Measurements from ENCODE around the gene GRM1.
A peak's percentile ranks its signal among the peaks of the same experiment; 100 is the strongest.

GRM1 gene

GRCh38 chr6:146364816-146365594 lies 336.1 kb downstream of the GRM1 start:
- no peak for DNase-seq

- no peak for DNase-seq
These were observed 338.2 kb downstream of the GRM1 start for GRCh38 chr6:146367061-146367460.

- no peak for DNase-seq
These were observed 341.0 kb downstream of the GRM1 start for GRCh38 chr6:146369866-146370265.

GRCh38 chr6:146381486-146381885 lies 352.6 kb downstream of the GRM1 start:
- DNase-seq = no peak

GRCh38 chr6:146388736-146389364 lies 360.0 kb downstream of the GRM1 start:
- no peak for DNase-seq

- no peak for DNase-seq
These were observed 360.9 kb downstream of the GRM1 start for GRCh38 chr6:146389740-146390139.

GRCh38 chr6:146397638-146398037 lies 368.8 kb downstream of the GRM1 start:
- DNase-seq = no peak

GRCh38 chr6:146402476-146402875 lies 373.6 kb downstream of the GRM1 start:
- DNase-seq = peak in 2 of 58 donors; percentile 7 to 11

GRCh38 chr6:146408583-146408982 lies 379.7 kb downstream of the GRM1 start:
- DNase-seq = no peak

- no peak for DNase-seq
These were observed 382.2 kb downstream of the GRM1 start for GRCh38 chr6:146410851-146411595.

GRCh38 chr6:146419576-146419975 lies 390.7 kb downstream of the GRM1 start:
- DNase-seq = no peak

- DNase-seq = no peak
These were observed 391.4 kb downstream of the GRM1 start for GRCh38 chr6:146420255-146420654.

GRCh38 chr6:146422789-146423375 lies 394.0 kb downstream of the GRM1 start:
- no peak for DNase-seq

- DNase-seq = no peak
These were observed 394.6 kb downstream of the GRM1 start for GRCh38 chr6:146423452-146423851.

- no peak for DNase-seq
These were observed 397.7 kb downstream of the GRM1 start for GRCh38 chr6:146426516-146426915.

- DNase-seq = peak in 1 of 58 donors; percentile 55
These were observed 401.0 kb downstream of the GRM1 start for GRCh38 chr6:146429831-146430230.

- peak in 1 of 58 donors; percentile 9 for DNase-seq
These were observed 405.2 kb downstream of the GRM1 start for GRCh38 chr6:146433881-146434731.

GRCh38 chr6:146434732-146435390 lies 406.0 kb downstream of the GRM1 start:
- DNase-seq = no peak

- DNase-seq = no peak
These were observed 413.0 kb downstream of the GRM1 start for GRCh38 chr6:146441907-146442306.

GRCh38 chr6:146444189-146444588 lies 415.3 kb downstream of the GRM1 start:
- DNase-seq = no peak
